GM12891 (cell line): ENCODE data around the gene ZBTB5.
"Not testable (repeated sequence)": the region's sequence is repeated elsewhere in the genome, so short reads cannot be mapped to it uniquely, and the experiment has no call there.

Experiments used
- POLR2A ChIP-seq: IDR thresholded peaks from 2 replicates; pipeline ENCODE4 v1.6.1; 2011; ENCODE audit warnings: low read depth, low read length, control low read depth
- POLR2AphosphoS5 ChIP-seq: IDR thresholded peaks from 2 replicates; pipeline ENCODE4 v1.6.1; 2011; ENCODE audit warnings: low read depth, low read length, control low read depth
- TAF1 ChIP-seq: IDR thresholded peaks from 2 replicates; pipeline ENCODE4 v1.6.1; 2011; ENCODE audit warnings: low read depth, low read length, control low read depth

DNA sequence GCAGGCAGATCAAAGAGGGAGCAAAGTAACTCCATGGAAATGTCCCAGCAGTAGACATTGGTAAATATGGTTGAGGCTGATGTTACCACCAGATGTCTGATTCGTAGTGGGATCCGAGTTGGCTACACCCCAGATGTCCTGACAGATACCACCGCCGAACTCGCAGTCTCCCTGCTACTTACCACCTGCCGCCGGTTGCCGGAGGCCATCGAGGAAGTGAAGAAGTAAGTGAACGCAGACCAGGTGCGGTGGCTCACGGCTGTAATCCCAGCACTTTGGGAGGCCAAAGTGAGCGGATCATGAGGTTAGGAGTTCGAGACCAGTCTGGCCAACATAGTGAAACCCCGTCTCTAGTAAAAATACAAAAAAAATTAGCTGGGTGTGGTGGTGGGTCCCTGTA is 38.8 kb downstream of the ZBTB5 start:
- TF ChIP-seq POLR2A, POLR2AphosphoS5, TAF1: not testable (repeated sequence)
